ENCODE measurements around the gene MRPL10.

The MRPL10 gene

DNA sequence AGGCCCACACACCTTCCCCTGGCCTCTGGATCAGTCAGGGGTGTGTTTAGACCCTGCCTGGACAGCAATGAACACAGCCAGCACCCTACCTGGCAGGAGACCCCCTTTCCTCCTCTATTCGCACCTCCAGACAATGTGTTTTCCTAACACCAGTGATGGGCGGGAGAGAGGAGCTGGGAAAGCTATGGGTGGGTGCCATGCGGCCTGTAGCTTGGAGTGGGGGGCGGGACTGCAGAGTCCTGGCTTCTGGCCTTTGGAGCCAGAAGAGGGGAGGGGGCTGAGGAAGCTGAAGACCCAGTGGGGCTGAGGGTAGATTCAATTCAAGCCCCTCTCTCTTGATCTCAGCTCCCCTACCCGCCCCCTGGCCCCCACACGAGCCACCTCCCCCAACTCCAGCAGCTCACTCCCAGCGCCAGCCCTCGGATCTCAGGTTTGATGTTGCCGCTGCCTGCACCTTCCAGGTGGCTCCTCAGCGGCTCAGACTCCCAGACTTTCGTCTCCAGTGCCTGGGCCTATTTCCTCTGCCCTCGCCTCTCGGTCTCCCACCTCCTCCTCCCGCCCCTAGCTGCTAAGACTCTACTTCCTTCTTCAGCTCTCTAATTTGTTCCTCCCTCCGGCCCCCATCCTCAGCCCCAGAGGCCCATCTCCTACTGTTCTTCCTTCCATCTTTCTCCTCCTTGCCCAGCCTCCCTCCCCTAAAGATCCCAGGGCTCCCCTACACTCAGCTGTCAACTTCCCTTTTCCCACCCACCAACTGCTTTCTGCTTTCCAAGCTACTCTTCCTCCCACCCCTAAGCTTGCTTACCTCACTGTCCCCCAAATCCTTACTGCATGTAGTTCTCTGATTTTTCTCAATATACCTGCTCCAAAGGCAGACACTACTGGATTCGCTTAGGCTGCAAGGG, 26.5 kb upstream of the MRPL10 start:
- DNase-seq = no peak

- no peak for DNase-seq
Measured at GRCh38 chr17:47856830-47857229, 25.5 kb upstream of the MRPL10 start.

DNA sequence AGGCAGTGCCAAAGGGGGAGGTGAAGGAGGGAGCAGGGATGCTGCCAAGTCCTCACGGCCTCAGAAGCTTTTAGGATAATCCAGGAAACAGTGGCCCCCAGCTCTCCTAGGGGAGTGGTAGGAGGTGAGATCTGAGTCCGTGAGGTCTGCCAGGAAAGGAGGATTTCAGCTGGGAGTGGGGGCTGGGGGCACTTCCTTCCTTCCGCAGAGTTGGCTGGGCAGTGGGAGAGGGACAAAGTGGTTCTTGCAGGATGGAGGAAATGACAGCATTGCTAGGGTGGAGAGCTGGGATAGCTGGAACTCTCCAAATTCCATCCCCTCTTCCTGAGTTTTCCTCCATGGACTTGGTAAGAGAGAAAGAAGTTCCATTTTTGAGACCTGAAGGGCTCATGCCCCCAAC, 24.4 kb upstream of the MRPL10 start:
- DNase-seq = no peak

GRCh38 chr17:47853616-47854015, 22.3 kb upstream of the MRPL10 start:
- DNase-seq = no peak

DNA sequence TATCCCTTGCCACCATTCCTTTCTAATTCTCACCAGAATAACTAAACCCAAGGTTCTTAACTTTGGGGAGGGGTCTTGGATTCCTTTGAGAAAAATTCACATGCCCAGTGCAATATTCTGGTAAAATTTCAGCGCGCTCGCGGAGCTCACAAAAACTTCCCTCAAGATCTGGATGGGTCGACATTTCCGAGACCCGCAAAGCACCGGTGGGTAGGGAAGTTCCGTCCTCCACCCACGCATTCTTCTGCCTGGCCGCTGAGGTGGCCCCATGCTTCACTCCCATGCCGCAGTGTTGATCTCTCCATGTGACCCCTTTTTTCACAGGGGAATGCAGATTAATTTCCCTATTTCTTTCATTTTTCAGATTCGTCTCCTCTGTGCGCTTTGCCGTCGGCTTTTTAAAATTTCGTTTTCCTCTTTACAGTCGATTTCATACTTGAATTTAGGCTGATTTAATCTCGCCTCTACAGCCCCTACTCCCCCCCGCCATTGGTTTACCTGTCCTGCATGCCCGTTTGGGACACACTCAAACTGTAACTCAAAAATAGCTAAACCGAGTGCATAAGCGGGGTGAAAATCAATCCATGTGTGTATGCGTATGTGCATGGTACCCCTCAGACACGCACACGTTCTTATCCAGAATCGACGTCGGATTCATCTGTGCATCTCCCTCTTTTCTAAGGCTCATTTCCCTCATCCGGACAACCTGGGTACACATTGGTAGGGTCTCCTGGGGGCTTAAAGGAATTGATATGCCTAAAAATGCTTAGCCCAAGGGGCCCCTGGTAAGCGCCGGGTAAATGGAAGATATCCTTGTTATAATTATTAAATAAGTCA, 21.0 kb upstream of the MRPL10 start:
- no peak for DNase-seq

DNA sequence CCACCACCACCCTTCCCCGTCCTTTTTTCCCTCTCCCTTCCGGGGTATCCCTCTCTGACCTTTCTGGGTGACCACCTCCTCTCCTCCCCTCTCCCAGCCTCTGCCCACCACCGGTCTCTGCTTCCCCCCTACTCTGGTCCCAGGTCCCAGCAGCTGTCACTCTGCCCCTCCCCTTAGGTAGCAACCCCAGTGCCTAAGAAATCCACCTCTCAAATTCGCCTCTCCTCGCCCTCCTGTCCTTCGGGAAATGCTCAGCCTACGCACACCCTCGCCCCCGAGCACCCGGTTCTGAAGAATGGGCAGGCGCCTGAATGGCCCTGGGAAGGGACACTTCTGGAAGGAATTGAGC, 20.4 kb upstream of the MRPL10 start:
- DNase-seq = no peak

DNA sequence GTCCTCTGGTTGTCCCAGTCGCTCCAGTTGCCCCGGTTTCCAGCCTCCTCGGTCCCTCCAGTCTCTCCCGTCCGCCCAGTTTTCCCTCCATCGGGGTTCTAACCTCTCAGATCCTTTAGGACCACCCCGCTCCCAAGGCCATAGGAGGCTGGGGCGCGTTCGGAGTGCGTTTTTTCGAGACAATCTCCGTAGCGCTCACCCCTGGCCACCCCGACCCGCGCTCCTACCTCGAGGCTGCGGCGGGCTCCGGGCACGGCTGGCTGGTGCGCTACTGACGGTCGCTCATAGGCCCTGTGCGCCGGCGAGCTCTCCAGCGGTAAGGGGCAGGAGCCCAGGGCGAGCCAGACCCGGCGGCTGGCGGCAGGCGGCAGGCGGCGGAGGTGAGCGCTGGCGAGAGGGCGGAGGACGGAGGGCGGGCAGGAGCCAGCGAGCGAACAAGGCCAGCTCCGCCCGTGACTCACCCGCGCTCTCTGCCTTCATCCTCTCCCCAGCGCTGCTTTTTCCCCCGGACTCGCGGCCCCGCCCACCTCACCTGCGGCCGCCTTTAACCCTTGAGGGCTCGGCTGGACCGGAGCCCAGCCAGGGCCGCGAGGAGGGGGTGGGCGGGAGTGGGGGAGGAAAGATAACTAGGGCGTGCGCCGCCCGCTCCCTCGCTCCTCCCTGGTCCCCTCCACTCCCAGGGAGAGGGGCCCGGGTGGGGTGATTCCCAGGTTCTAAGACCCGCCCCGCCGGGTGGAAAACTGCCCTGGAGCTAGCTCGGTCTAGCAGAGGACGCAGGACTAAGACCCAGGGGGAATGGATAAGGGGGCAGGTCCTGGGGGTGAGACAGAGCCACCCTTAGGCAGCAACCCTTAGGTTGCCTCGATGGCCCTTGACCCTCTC, 19.6 kb upstream of the MRPL10 start, which contains the start of gene SP6:
TSS of gene SP6 (minus strand) at position 472 of the 882 bp plus-strand sequence. CDS start 2,734 bp downstream, outside the sequence.
- peak; percentile 34 to 65 for DNase-seq

DNA sequence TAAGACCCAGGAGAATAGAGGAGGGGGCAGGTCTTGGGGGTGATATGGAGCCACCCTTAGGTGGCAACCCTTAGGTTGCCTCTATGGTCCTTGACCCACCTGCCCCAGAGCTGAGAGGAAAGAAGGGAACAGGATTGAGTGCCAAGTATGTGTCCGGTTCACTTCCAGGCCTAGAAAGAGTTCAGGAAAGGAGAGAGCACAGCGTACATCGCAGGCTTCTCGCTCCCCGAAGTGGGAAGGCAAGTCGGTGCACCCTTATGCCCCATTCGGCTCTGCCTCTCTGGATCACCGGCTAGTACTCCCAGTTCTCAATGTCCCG, 19.0 kb upstream of the MRPL10 start:
- no peak for DNase-seq

DNA sequence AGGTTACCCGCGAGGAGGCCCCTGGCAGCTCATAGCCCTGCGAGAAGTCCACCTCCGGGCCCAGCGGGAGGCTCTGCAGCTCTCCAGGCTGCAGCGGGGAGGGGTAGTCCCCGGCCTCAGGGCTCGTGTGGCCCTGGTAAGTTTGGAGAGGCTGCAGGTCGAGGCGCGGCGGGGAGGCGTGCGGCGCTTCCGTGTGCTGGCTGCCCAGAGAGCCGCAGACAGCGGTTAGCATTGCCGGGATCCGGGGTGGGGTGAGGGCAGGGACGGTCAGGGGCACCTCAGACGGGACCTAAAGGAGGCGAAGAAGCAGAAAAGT, 16.8 kb upstream of the MRPL10 start:
- no peak for DNase-seq

DNA sequence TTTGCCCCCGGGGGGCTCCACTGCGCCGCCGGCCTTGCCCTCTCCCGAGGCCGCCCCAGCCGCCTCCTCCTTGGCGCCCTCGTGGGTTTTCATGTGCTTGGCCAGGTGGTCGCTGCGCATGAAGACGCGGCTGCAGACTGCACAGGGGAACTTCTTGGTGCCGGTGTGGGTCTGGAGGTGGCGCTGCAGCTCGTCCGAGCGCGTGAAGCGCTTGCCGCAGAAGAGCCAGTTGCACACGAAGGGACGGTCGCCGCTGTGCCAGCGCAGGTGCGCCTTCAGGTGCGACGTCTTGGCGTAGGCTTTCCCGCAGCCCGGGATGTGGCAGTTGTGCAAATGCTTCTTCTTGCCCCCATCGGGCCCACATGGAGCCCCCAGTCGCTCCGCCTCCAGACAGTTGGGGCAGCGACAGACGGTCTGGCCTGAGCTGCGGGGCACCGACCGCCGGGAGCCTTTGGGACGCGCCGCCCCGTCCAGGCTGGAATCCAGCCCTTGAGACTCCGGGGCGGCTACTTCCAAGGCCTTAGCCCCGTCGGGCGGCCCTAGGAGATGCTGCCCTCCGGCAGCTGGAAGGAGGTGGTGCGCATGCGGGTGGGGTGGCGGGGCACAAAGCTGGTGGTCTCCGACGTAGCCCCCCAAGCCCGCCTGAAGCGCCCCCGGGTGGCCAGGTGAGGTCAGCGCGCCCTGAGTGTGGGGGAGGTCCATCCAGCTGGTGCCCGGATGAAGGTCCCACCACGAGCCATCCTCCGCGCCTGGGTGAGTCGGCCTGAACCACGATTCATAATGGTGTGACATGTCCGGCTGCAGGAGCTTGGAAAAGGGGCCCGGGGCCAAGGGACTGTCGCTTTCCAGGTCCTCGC, 16.2 kb upstream of the MRPL10 start:
- peak; percentile 24 to 47 for DNase-seq

- no peak for DNase-seq
Measured at GRCh38 chr17:47846716-47847340, 15.5 kb upstream of the MRPL10 start.

DNA sequence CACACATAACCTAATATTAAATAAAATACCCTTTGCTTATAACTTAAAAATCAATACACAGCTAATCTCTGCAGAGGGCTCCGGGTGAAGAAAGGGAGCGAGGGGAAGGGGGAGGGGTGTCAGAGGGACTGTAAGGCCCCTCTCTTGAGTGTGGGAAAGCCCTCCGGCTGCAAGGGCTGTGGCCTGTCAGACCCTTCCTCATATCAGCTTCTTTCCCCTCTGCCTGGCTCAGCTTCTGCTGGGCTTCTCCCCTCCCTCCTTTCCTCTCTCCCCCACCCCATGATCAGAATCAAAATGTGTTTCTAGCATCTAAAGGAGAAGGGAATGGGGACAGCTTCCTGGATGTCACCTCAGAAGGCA, 14.4 kb upstream of the MRPL10 start:
- no peak for DNase-seq

GRCh38 chr17:47844814-47845715, 13.7 kb upstream of the MRPL10 start:
- no peak for DNase-seq

GRCh38 chr17:47844227-47844626, 12.9 kb upstream of the MRPL10 start:
- DNase-seq = no peak

DNA sequence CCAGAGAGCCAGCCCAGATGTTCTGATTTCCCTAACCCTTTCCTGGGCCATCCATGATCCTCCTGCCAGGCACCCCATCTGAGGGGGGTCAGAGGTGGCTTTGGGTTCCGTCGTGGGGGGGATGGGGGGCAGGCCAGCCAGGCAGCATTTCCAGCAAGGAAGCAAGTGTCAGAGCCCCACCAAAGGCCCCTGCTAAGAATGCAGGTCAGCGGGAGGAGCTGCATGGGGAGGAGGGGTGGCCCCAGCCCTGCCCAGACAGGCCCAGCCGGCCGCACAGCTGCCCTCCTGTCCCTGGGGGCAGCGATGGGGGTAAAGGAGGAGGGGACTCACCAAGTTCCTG, 12.0 kb upstream of the MRPL10 start:
- no peak for DNase-seq

DNA sequence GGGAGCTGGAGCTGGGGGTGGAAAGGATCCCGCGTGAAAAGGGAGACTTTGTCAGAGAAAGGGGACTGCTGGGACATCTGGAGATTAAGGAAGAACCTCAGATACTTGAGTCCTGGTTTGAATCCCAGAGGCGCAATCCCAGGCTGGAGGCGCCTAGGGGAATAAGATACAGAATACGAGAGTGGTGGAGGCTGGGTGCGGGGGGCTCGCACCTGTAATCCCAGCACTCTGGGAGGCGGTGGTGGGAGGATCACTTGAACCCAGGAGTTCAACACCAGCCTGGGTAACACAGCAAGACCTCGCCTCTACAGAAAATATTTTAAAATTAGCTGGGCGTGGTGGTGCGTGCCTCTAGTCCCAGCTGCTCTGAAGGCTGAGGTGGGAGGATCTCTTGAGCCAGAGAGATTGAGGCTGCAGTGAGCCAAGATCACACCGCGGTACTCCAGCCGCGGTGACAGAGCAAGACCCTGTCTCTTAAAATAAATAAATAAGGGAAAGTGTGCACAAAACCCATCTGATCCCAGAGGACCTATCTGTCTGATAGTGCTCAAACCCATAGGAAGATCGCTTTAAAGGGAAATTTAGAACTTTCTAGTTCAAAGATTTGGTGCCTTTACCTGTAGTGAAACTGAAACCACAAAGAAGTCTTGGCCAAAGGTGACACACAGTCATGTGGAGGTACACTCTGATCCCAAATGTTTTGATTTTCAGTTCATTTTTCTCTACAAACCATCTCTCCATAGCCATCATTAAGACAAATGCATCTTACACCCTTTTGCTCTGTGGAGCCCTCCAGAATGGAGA, 10.3 kb upstream of the MRPL10 start:
- no peak for DNase-seq

- DNase-seq = peak; percentile 86 to 90
Measured at GRCh38 chr17:47840742-47841487, 9.6 kb upstream of the MRPL10 start, which contains the start of gene SCRN2. Gene SCRN2 (minus strand): TSS chr17:47841273. CDS start chr17:47840843, 430 bp downstream.

DNA sequence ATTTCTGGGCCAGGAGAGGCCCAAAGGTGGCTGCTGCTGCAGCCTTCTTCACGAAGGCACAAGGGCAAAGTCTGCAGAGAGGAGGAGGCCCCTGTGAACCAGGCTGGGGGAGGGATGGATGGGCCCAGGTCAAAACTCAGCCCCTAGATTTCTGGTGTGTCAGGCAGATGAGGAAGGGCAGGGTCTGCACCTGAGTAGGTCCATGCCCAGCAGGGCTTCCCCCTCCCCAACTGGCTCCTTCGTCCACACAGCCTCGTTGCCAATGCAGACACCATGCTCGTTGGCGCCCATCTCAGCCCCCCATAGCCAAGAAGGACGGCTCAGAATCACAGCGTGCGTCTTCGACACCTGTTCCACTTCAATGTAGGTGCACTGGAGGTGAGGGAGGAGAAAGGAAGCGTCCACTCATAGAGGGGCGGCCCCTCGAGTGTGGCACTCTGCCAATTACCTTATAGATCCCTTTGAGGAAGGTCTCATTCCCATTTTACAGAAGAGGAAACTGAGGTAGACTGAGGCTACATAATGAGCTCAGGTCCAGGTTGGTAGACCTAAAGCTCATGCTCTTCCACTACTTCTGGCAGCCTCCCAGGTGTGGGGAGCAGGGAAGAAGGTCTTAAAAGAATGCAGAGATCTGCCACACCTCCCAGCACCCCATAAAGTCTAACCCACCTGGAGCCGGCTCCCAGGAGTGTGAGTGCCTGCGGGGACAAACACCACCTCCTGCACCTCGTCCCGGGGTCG, 8.8 kb upstream of the MRPL10 start:
- DNase-seq = no peak

Measured in CD4-positive, alpha-beta T cell treated with Interferon alpha-2 for 1 hour (primary cell).